Suppressor macrophage (primary cell): Measurements from ENCODE around the gene CREB3L2.
"Not testable (repeated sequence)": the region's sequence is repeated elsewhere in the genome, so short reads cannot be mapped to it uniquely, and the experiment has no call there.

Experiments
- DNase-seq, 4 experiments: peaks; one replicate each; pipeline ENCODE4 v3.0.0-alpha.2; 2020 to 2022

Gene CREB3L2

DNA sequence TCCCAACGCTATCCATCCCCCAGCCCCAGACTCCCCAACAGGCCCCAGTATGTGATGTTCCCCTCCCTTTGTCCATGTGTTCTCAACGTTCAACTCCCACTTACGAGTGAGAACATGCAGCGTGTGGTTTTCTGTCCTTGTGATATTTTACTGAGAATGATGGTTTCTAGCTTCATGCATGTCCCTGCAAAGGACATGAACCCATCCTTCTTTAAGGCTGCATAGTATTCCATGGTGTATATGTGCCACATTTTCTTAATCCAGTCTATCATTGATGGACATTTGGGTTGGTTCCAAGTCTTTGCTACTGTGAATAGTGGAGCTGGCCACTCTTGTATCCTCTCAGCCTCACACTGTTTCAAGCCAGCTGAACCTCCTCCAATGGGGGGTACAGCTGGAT is 33.5 kb downstream of the CREB3L2 start:
- not testable (repeated sequence) for DNase-seq

- peak; percentile 44 to 57 (median 53) for DNase-seq
Observed at GRCh38 chr7:137967143-137968018, 34.5 kb downstream of the CREB3L2 start.

- no peak for DNase-seq
Observed at GRCh38 chr7:137966641-137967142, 35.2 kb downstream of the CREB3L2 start.

DNA sequence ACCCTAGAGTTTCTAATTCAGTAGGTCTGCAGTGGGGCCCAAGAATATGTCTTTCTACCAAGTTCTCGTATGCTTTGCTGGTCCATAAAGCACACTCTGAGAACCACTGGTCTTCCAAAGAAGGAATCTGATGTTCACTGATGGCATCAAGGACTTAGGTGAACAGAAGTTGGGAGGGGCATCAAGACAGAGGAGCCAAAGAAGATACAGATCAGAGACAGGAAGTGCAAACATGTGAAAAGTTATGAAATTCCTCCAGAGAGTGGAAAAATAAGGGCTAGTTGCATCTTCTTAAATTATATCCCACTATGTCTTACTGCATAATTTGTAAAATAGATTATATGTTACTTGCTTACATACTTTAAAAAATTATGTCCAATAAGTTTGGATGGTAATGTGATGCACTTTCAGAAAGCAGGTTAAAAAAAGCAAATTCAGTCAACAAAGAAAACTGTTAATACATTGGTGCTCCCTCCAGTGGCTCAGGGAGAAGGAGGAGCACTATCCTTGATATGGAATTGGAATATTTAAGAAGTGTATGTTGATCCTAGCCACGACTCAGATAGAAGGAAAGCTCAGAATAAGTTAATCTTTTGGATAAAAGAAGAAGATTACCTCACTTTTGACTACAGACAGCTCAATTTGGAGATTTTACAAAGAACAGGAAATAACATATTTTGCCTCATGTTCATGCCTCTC is 35.8 kb downstream of the CREB3L2 start:
- no peak for DNase-seq

- no peak for DNase-seq
Observed at GRCh38 chr7:137964824-137965545, 36.9 kb downstream of the CREB3L2 start.

DNA sequence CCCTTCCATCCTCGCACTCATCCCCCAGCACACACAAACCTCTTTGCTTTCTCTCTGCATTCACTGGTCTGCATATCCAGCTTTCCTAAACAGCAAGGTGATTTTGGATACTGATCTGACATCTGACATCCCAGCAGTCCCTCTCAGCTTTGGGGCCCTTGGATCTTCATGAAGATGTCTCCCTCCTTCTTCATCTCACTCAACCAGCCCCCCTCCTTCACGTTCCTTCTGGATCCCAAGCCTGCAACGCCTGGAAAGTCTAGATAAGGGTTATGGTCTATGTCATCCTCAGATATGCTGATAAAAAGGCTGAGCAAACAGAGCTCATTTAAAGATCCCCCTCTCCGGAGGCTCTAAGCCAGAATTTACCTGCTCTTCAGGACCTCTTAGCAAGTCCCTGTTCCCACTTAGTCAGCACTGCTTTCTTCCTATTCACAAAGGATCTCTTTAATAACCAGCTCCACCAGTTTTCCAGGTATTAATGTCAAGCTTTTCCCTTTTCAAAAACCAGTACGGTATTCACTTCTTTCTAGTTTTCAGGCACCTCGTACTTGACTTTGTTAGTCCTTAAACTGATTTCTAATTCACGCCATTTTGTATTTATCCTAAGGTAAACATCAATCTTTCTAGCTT is 38.9 kb downstream of the CREB3L2 start:
- DNase-seq = no peak

GRCh38 chr7:137962491-137962874 is 39.4 kb downstream of the CREB3L2 start:
- no peak for DNase-seq

- DNase-seq = peak; percentile 76 to 87 (median 84)
Observed at GRCh38 chr7:137961200-137962177, 40.4 kb downstream of the CREB3L2 start.

DNA sequence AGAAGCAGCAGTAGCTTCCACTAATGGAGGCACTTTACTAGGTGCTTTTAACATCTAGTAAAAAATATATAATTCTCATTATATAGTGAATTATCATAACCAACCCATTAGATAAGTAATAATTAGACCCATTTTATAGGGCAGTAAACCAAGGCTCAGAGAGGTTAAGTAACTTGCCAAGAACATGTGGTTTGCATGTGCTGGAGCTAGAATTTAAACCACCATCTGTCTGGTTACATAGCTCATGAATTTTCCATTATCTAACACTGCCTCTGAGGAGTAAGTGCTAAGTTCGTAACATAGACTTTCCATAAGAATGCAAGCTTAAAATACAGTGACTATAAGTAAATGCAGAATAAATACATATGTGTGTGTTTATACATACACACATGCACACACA is 41.9 kb downstream of the CREB3L2 start:
- DNase-seq = no peak

GRCh38 chr7:137958470-137959431 is 43.1 kb downstream of the CREB3L2 start:
- DNase-seq = peak in 2 of 4 experiments; percentile 69 to 73

- DNase-seq = no peak
Observed at GRCh38 chr7:137957887-137958286, 44.0 kb downstream of the CREB3L2 start.

DNA sequence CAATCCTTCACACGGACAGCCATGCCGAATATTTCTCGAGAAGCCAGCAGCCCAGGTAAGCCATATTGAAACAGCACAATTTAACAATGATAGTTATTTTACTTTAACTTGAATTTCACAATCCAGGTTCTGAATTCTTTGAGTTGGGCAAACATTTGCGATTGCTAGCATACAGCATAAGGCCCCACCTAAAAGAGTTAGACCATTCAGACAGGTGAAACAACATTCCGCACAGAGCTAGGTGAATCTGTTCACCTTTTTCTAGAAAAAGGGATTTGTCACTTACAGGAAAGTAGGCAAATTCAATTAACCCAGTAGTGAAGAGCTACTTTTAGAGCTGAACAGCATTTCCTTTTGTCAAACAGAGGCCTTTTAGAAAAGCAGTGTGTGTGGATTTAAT is 45.3 kb downstream of the CREB3L2 start:
- no peak for DNase-seq

DNA sequence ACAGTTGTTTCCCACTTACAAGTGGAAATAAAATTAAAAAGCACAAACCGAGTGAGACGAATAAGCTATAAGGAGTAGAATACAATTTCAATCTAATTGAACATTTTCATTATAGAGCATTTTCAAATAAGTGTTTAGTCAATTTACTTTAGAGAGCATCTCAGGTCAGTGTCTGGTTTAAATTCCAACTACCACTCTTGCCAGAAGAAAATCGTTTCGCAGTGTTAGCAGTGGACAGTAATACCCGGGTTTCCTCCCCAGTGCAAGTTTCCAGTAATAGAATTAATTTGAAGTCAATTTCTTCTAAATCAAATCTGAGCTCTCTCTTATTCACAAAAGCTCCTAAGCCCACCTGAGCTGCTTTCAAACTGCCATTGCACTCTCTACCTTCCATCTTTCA is 45.7 kb downstream of the CREB3L2 start:
- DNase-seq = no peak

DNA sequence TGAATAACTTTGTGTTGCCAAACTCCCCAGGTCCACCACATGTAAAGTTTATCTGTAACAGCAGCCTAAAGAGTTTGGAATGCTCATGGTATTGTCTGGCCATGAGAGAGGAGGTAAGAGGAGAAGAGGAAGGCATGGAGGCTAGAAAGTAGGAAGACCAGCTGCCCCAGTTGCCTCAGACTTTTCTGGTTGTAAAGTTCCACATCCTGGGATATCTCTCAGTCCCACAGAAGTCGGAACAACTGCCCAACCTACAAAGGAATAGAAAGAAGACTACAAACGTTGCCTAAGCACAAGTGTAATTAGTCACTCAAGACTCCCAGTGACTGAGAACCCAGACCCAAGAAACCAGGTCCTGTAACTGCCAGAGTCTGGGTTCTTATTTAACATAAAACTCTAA is 47.3 kb downstream of the CREB3L2 start:
- peak in 2 of 4 experiments; percentile 36 to 37 for DNase-seq

DNA sequence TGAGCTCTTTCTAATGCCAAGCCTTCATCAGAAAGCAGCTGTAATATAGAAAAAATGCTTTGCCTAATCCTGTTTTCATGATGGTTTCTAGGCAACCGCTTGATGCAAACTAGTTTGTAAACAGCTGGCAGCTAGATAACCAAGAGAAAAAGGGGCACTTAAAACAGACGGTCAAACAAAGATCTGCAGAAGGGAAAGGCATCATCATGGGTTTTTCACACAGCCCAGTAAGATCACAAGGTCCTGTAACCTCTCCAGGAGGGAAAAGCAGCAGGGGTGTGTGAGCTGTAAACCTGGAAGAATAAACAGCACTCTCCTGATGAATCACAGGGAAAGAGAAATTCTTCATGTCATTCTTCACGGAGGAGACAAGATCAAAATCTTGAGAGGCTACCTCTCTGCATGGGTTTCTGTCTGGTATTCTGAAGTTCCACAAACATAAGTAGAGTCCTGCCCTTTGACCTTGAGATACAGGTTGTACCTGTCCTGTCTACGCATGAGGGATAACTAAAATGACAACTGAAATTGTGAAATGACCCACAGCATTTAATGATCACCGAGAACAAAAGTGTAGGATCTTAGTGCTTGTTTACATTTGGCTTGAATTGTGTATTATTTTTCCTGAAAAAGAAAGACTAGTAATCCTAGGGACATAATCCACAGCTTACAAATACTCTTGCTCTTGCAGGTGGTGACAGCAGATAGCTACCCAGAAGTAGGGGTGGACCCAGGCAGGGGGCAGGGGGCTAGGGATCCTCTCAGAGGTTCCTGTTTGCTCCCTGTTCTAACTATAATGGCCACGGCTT is 48.0 kb downstream of the CREB3L2 start:
- DNase-seq = no peak

DNA sequence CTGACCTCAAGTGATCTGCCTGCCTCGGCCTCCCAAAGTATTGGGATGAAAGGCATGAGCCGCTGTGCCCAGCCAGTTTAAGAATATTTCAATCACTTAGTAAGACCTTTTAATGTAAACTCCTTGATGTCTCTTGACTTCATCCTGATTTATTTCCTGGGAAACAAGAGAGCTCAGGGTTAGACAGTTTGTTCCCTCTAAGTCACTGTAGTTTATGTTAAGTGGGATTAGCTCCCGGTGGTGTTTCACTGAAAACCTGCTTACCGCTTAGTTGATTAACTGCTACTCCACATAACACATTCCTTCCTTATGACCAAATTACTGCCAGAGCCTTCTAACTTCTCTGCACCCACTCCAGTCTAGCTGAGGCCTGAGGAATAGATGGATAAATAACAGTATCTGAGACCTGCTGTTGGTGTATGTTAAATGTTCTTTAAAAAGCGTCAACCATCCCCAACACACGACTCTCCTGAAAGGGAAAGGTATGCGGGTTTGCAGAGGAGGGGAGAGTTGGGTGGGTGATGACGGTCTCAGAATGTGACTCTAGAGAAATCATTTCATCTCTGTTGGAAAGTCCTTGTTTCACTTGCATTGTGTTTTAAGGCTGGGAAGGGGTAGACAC is 48.7 kb downstream of the CREB3L2 start:
- DNase-seq = no peak

DNA sequence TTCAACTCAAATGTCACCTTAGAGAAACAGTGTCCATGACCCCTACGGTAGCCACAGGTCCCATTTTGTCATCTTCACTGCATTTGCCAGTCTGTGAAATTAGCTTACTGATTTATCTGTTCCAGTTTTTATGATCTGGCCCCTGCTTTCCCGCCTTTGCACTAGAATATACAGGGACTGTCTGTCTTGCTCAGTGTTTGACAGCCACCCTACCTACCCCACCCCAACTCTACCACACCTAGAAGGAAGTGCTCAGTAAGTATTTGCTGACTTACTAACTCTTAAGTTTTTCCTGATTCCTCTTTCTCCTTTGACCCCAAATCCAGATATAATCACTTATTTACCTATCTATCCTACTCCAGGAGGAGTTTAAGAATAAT is 49.5 kb downstream of the CREB3L2 start:
- DNase-seq = no peak

GRCh38 chr7:137951700-137952425 is 50.0 kb downstream of the CREB3L2 start:
- DNase-seq = no peak
